ENCODE results near the gene RBM38. TPM values are rescaled to one million over a fixed set of nuclear protein-coding genes. Genes with fewer than 3 reads are reported as not detected.

Gene RBM38
- total and polyA plus RNA-seq, 10 of the 15 experiments (the other 5 are each of a cell fraction or from before 2014, with no cell fraction given): 0.32 to 118 (median 25.2) TPM

GRCh38 chr20:57400821-57401564, 9.8 kb downstream of the RBM38 start (continued):
- TF ChIP-seq ELK1 (IDR thresholded peaks at IDR 0.05; ENCODE audit: low read depth, low read length): no peak
- TF ChIP-seq POLR2AphosphoS5 (IDR thresholded peaks at IDR 0.05; ENCODE audit: low read length): peak; percentile 18; the same call in 1 of the 2 replicates
- no peak; a peak in 1 of 4 replicates for TF ChIP-seq IKZF2 (IDR thresholded peaks at IDR 0.05)
- no peak for TF ChIP-seq USF2 (IDR thresholded peaks at IDR 0.05; ENCODE audit: borderline replicate concordance, low read depth, low read length)
- no peak for TF ChIP-seq RUNX3 (IDR thresholded peaks at IDR 0.05; ENCODE audit: low read length)
- peak; percentile 81 for TF ChIP-seq NR2F1 (conservative IDR thresholded peaks at IDR 0.05)
- TF ChIP-seq E2F4 (IDR thresholded peaks at IDR 0.05; ENCODE audit: low read depth, low read length): no peak
- no peak for TF ChIP-seq BACH1 (IDR thresholded peaks at IDR 0.05; ENCODE audit: borderline replicate concordance)
- no peak; the same call in 1 of the 2 replicates for TF ChIP-seq SIN3A (IDR thresholded peaks at IDR 0.05; ENCODE audit: low read depth, low read length)
- TF ChIP-seq EGR1 (IDR thresholded peaks at IDR 0.05; ENCODE audit: borderline replicate concordance in 1 of 2, low read depth in 2 of 2, low read length in 2 of 2): no peak
- TF ChIP-seq SMC3 (IDR thresholded peaks at IDR 0.05; ENCODE audit: borderline replicate concordance, low read length): no peak; the same call in 1 of the 2 replicates
- TF ChIP-seq ZNF687 (IDR thresholded peaks at IDR 0.05): peak; percentile 75
- peak; percentile 83 for TF ChIP-seq TCF12 (IDR thresholded peaks at IDR 0.05; ENCODE audit: low read depth, low read length)
- TF ChIP-seq CHD1 (IDR thresholded peaks at IDR 0.05; ENCODE audit: low read depth, low read length): no peak
- no peak for TF ChIP-seq PML (IDR thresholded peaks at IDR 0.05; ENCODE audit: low read length)
- TF ChIP-seq GATAD2B (conservative IDR thresholded peaks at IDR 0.05; ENCODE audit: low read depth): peak; percentile 71; the same call in 1 of the 2 replicates
- no peak for TF ChIP-seq NRF1 (conservative IDR thresholded peaks at IDR 0.05; ENCODE audit: low read depth, low read length)
- no peak for TF ChIP-seq STAT3 (IDR thresholded peaks at IDR 0.05; ENCODE audit: low read depth, low read length)
- no peak for TF ChIP-seq YBX1 (IDR thresholded peaks at IDR 0.05)
- no peak for TF ChIP-seq SRF (IDR thresholded peaks at IDR 0.05; ENCODE audit: low read depth in 2 of 2, low read length in 2 of 2)
- TF ChIP-seq CREM (IDR thresholded peaks at IDR 0.05; ENCODE audit: low read depth): peak; percentile 44; the same call in 1 of the 2 replicates
- TF ChIP-seq ZNF207 (IDR thresholded peaks at IDR 0.05; ENCODE audit: borderline replicate concordance): no peak

Measured in GM12878 (cell line).